HEK293T (cell line): ENCODE measurements around the gene ARFGEF3.
"Not testable (repeated sequence)": the region's sequence is repeated elsewhere in the genome, so short reads cannot be mapped to it uniquely, and the experiment has no call there.

Experiments used
- CTCF ChIA-PET: fragments of 350-600 bp; formaldehyde crosslinking; extraction: SDS; loops from one replicate; lab custom pipeline; 2021; ENCODE audit warnings: antibody characterized with exemption, inconsistent platforms; lab: Yijun Ruan, JAX
- POLR2A ChIA-PET: fragments of 350-600 bp; formaldehyde crosslinking; extraction: SDS; loops from one replicate; lab custom pipeline; 2020; ENCODE audit warnings: antibody characterized with exemption, inconsistent platforms; lab: Yijun Ruan, JAX
- DNase-seq: peaks from one replicate; pipeline ENCODE4 v3.0.0; 2012; ENCODE audit warnings: mixed read lengths; ENCODE audit errors: extremely low spot score
- ARNT ChIP-seq: fragments of 450-650 bp; IDR thresholded peaks from 2 replicates; pipeline ENCODE4 v1.6.1; 2017; ENCODE audit warnings: mild to moderate bottlenecking
- BHLHE40 ChIP-seq: fragments of 450-650 bp; IDR thresholded peaks from 2 replicates; pipeline ENCODE4 v1.6.1; 2016; ENCODE audit warnings: mild to moderate bottlenecking, moderate library complexity, borderline replicate concordance
- CTBP1 ChIP-seq: fragments of 450-650 bp; IDR thresholded peaks from 2 replicates; pipeline ENCODE4 v1.6.1; 2016; ENCODE audit warnings: borderline replicate concordance
- ELF4 ChIP-seq: fragments of 450-650 bp; IDR thresholded peaks from 2 replicates; pipeline ENCODE4 v1.6.1; 2017; ENCODE audit warnings: antibody characterized with exemption
- FOXA1 ChIP-seq: fragments of 450-650 bp; IDR thresholded peaks from 2 replicates; pipeline ENCODE4 v1.6.1; 2016; ENCODE audit warnings: mild to moderate bottlenecking
- FOXK2 ChIP-seq: fragments of 450-650 bp; IDR thresholded peaks from 2 replicates; pipeline ENCODE4 v1.6.1; 2016; ENCODE audit warnings: mild to moderate bottlenecking
- FOXM1 ChIP-seq: fragments of 450-650 bp; IDR thresholded peaks from 2 replicates; pipeline ENCODE4 v1.6.1; 2017; ENCODE audit warnings: mild to moderate bottlenecking, borderline replicate concordance
- HDGF ChIP-seq: fragments of 450-650 bp; IDR thresholded peaks from 2 replicates; pipeline ENCODE4 v1.6.1; 2017; ENCODE audit warnings: antibody characterized with exemption, borderline replicate concordance
- L3MBTL2 ChIP-seq: fragments of 450-650 bp; conservative IDR thresholded peaks from 2 replicates; pipeline ENCODE4 v1.6.1; 2016; ENCODE audit warnings: mild to moderate bottlenecking
- LEF1 ChIP-seq: fragments of 450-650 bp; IDR thresholded peaks from 2 replicates; pipeline ENCODE4 v1.6.1; 2017; ENCODE audit warnings: mild to moderate bottlenecking, borderline replicate concordance
- NFRKB ChIP-seq: fragments of 450-650 bp; IDR thresholded peaks from 2 replicates; pipeline ENCODE4 v1.6.1; 2016; ENCODE audit warnings: mild to moderate bottlenecking, moderate library complexity
- SP1 ChIP-seq: fragments of 450-650 bp; IDR thresholded peaks from 2 replicates; pipeline ENCODE4 v1.6.1; 2017
- SUZ12 ChIP-seq: fragments of 450-650 bp; IDR thresholded peaks from 2 replicates; pipeline ENCODE4 v1.6.1; 2016; ENCODE audit warnings: mild to moderate bottlenecking
- TARDBP ChIP-seq: fragments of 450-650 bp; IDR thresholded peaks from 2 replicates; pipeline ENCODE4 v1.6.1; 2016
- ZNF384 ChIP-seq: fragments of 450-650 bp; IDR thresholded peaks from 2 replicates; pipeline ENCODE4 v1.6.1; 2016
- TF ChIP-seq, protein P1 (sequence below): fragments of 450-650 bp; IDR thresholded peaks from 2 replicates; pipeline ENCODE4 v1.6.1; 2016

The ARFGEF3 gene

DNA sequence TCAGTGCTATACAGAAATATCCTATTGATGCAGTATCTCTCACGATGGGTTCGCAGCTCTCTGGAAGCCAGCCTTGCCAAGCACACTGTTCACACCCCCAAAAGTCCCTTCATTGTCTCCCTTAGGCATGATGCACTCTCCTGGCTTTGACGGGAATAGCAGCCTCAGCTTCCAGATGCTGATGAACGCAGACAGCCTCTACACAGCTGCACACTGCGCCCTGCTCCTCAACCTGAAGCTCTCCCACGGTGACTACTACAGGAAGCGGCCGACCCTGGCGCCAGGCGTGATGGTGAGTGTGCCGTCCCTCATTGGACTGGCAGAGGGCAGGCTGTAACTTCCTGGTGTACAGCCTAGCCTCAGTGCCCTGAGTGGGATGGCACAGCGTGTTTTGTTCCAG, 116.6 kb downstream of the ARFGEF3 start:
- ChIA-PET POLR2A (interaction anchor here (0.7 kb wide), 1 partner anchor 495 kb away, joined by 3 read pairs; no protein-coding TSS in a partner anchor), CTCF (interaction anchor here (1.3 to 1.6 kb wide), 2 partner anchors 9 to 11 kb away, joined by 4 read pairs; no protein-coding TSS in a partner anchor)
- peak; percentile 52 for DNase-seq
- TF ChIP-seq, protein P1, sequence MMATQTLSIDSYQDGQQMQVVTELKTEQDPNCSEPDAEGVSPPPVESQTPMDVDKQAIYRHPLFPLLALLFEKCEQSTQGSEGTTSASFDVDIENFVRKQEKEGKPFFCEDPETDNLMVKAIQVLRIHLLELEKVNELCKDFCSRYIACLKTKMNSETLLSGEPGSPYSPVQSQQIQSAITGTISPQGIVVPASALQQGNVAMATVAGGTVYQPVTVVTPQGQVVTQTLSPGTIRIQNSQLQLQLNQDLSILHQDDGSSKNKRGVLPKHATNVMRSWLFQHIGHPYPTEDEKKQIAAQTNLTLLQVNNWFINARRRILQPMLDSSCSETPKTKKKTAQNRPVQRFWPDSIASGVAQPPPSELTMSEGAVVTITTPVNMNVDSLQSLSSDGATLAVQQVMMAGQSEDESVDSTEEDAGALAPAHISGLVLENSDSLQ: no peak
- TF ChIP-seq SUZ12: no peak
- TF ChIP-seq TARDBP: no peak
- TF ChIP-seq CTBP1: no peak
- TF ChIP-seq FOXM1: no peak
- TF ChIP-seq NFRKB: no peak
- TF ChIP-seq SP1: no peak
- no peak for TF ChIP-seq BHLHE40
- TF ChIP-seq HDGF: no peak

DNA sequence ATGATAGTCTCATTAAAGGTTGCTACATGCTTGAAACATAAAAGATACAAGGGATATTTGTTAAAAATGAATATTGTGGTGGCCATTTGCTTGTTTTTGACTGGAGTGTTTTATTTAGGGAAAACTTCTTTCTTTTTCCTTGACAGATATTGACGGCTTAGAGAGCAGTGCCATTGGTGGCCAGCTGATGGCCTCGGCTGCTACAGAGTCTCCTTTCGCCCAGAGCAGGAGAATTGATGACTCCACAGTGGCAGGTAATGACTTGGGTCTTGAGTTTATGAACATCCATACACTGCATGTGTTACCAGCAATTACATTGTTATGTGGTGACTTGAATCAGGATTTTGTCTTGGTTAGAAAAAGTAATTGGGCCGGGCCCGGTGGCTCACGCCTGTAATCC, 124.1 kb downstream of the ARFGEF3 start:
- ChIA-PET CTCF (interaction anchor here (0.7 to 1.0 kb wide), 2 partner anchors 55 to 262 kb away, joined by 3 to 6 read pairs; no protein-coding TSS in a partner anchor), POLR2A (no interaction called here)
- TF ChIP-seq FOXA1 (no peak), ELF4 (no peak), CTBP1 (no peak), L3MBTL2 (no peak), ARNT (no peak), LEF1 (no peak)
- TF ChIP-seq, protein P1: peak; percentile 64
- no peak for DNase-seq

DNA sequence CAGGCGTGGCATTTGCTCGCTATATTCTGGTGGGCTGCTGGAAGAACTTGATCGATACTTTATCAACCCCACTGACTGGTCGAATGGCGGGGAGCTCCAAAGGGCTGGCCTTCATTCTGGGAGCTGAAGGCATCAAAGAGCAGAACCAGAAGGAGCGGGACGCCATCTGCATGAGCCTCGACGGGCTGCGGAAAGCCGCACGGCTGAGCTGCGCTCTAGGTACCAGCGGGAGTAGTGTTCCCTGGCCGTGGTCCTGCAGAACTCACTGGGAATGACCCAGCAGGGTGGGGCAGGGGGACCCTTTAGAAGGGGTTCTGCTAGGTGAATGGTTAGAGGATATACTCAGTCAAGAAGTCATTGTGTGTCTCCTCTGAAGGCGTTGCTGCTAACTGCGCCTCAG, 125.0 kb downstream of the ARFGEF3 start:
- TF ChIP-seq ARNT (no peak), NFRKB (no peak), BHLHE40 (no peak), FOXA1 (no peak), FOXK2 (no peak), SUZ12 (no peak), LEF1 (no peak), ZNF384 (no peak), TARDBP (no peak), FOXM1 (no peak), ELF4 (no peak), SP1 (no peak), HDGF (no peak), CTBP1 (no peak), L3MBTL2 (no peak)
- TF ChIP-seq, protein P1: no peak
- ChIA-PET CTCF (interaction anchor here (0.6 kb wide), 1 partner anchor 27 kb away, joined by 3 read pairs; no protein-coding TSS in a partner anchor), POLR2A (no interaction called here)
- no peak for DNase-seq

DNA sequence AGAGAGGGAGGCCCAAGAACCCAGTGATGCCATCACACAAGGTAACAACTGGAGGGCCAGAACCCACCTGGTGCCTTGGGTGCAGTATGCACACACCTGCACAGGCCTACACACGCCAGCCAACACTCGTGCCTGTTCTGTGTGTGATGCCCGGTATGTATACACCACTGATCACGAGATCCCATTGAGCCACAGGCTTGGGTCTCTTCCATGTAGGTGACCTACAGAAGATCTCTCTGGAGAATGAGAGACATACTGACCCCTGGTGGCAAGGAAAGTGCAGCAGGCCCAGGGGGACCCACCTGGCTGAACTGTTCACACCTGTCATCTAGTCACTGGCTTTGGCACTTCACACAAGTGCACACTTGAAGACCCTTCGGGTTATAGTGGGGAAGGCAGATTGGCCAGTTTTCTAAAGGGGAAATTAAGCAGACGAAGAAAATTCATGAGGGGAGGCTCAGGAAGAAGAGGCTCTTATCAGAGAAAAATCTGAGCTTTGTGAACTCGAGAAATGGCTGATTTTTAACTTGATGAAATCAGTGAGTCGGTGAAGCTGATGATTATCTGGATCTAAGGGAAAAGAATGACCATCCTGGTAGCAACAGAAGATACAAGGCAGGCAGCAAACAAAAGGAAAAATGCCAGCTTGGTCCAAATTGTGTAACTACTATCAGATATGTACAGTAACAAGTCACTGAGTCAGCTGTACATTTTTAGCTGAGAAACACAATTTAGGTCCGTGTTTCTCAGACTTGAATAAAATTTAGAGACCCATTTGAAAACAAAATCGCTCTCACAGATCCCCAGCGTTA, 125.6 kb downstream of the ARFGEF3 start:
- ChIA-PET POLR2A (no interaction called here), CTCF (interaction anchor here (0.6 to 1.0 kb wide), 7 partner anchors 9 to 172 kb away, joined by 3 to 6 read pairs (median 4); no protein-coding TSS in a partner anchor)
- TF ChIP-seq FOXA1 (no peak), ARNT (no peak), ZNF384 (no peak), HDGF (no peak), SP1 (no peak), FOXK2 (no peak), BHLHE40 (no peak), LEF1 (no peak), SUZ12 (no peak), ELF4 (no peak), TARDBP (no peak), CTBP1 (no peak)
- TF ChIP-seq, protein P1: no peak
- peak; percentile 64 for DNase-seq

DNA sequence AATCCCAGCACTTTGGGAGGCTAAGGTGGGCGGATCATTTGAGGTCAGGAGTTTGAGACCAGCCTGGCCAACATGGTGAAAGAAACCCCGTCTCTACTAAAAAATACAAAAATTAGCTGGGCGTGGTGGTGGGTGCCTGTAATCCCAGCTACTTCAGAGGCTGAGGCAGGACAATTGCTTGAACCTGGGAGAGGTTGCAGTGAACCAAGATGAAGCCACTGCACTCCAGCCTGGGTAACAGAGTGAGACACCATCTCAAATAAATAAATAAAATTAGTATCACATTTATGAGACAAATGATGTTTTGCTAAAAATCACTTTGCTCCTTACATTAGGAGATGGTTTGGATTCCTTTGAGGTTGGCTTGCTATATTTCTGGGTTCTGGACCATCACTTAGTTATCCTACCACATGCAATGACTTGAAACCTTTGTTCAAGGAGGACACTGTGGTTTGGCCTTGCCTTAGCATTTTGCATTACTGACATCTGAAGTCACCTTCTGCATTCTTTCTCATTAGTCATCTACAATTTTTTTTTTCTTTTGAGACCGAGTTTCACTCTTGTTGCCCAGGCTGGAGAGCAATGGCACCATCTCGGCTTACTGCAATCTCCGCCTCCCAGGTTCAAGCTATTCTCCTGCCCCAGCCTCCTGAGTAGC, 126.8 kb downstream of the ARFGEF3 start:
- CTCF ChIA-PET: interaction anchor here (1.2 kb wide), 1 partner anchor 10 kb away, joined by 4 read pairs; no protein-coding TSS in a partner anchor
- DNase-seq, POLR2A ChIA-PET: not testable (repeated sequence)
